Choroid plexus epithelial cell (primary cell): ENCODE data around the gene FCGR3A.
"Not testable (repeated sequence)": the region's sequence is repeated elsewhere in the genome, so short reads cannot be mapped to it uniquely, and the experiment has no call there.

ENCODE experiments used
- DNase-seq: peaks from one replicate; pipeline ENCODE4 v3.0.0-alpha.2; 2010; ENCODE audit warnings: low read depth
- H3K4me3 ChIP-seq: 2 replicates; pipeline ENCODE4 v1.5.1; 2011; ENCODE audit warnings: low read depth, mild to moderate bottlenecking, control low read depth, low read length, moderate library complexity
- TF ChIP-seq, protein P1 (sequence below): conservative IDR thresholded peaks from 2 replicates; pipeline ENCODE4 v1.5.1; 2011; ENCODE audit warnings: low read depth, mild to moderate bottlenecking, control low read depth, inconsistent platforms, low read length, moderate library complexity

FCGR3A gene

DNA sequence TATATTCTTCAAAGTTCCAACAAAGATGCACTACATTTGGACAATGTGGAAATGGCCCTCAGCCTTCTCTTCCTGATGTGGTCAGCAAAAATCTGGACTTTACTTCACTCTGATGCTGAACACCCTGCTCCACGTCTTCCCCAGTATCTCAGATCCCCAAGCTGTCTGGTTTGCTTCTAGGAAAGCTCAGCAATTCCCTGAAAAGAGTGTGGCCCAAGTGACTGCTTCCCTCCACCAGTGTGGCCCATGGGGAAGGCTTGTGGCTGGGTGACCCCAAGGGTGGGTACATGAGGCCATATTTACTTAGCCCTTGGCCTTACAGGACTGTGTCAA lies 36.2 kb downstream of the FCGR3A start:
- not testable (repeated sequence) for H3K4me3 ChIP-seq, DNase-seq

DNA sequence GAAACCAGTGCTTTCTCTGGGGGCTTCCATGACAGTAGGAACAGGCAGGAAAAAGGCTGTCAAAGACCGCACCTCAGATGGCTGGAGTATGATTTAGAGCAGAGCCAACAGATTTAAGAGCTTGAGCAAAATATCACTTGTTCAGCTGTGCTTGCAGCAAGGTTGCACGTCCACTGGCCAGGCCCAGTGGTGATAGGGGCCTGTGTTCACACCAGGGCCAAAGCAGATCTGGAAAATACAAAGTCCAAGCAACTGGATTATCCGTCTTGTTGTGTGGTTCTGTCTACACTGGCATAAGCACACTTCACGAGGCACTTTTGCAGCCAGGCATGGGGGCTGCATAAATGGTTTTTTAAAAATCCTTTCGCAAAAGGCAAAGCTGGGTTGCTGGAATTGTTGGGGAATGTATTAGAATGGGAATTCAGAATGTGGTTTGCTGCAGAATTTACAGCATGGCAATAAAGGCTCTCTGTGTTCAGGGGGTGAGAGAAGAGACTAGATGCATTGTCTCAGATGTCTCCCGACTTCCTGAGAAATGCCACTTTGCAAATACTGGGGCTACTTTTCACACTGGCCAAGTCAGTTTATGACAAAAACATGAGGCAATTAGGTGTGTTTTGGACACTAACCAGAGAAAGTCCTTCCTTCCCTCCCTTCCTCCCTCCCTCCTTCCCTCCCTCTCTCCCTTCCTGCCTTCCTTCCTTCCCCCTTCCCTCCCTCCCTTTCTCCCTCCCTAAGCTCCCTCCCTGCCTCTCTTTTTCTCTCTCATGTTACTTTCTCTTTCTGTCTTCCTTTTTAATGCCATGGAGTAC lies 36.8 kb downstream of the FCGR3A start:
- not testable (repeated sequence) for DNase-seq, H3K4me3 ChIP-seq

DNA sequence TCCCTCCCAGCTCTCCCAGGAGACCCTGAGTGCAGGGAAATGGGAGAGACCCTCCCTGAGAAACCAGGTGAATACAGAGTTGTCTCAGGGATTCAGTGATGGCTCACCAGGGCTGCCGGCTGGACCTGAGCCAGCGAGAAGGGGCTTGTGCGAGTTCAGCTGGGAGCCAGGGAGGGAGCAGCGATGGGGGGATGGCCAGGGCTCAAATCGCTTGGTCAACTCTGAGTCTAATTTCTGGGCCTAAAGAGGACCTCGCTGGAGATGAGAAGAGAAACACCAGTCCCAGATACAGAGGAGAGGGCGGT lies 37.9 kb downstream of the FCGR3A start:
- no peak overlapping the region for H3K4me3 ChIP-seq
- TF ChIP-seq, protein P1, sequence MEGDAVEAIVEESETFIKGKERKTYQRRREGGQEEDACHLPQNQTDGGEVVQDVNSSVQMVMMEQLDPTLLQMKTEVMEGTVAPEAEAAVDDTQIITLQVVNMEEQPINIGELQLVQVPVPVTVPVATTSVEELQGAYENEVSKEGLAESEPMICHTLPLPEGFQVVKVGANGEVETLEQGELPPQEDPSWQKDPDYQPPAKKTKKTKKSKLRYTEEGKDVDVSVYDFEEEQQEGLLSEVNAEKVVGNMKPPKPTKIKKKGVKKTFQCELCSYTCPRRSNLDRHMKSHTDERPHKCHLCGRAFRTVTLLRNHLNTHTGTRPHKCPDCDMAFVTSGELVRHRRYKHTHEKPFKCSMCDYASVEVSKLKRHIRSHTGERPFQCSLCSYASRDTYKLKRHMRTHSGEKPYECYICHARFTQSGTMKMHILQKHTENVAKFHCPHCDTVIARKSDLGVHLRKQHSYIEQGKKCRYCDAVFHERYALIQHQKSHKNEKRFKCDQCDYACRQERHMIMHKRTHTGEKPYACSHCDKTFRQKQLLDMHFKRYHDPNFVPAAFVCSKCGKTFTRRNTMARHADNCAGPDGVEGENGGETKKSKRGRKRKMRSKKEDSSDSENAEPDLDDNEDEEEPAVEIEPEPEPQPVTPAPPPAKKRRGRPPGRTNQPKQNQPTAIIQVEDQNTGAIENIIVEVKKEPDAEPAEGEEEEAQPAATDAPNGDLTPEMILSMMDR, result no peak

DNA sequence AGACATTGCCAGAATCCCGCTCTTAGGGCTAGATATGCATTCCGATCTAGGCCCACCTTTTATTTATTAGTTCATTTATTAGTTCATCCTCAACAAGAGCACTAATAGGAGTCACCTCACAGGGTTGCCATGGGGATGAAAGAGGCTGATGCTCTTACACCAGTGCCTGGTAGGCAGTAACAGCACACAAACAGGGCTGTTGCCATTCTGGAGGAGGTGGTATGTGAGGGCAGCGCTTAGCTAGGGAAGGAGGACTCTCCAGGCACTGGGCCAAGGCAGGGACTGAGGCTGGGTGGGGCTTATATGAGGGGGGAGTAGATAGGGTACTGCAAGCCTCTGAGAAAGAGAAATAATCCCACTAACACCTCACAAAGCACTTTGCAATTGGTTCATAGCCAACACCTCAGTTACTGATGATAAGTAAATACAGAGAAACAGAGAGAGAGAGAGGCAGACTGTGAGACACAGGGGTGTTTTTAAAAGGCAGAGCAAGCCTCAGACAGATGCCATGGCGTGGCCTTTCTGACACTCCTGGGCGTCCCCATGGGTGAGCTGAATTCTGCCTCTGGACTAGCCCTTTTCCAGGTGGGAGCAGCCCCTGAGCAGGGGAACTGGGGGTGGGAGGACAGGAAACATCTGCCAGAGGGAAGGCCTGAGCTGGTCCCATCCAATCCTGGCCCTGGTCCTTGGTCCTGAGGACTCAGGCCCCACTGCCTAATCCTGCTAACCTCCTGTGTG lies 38.4 kb downstream of the FCGR3A start:
- TF ChIP-seq, protein P1, result no peak
- H3K4me3 ChIP-seq, result no peak overlapping the region
- peak; percentile 26 for DNase-seq

More for the DNA sequence above, 37.9 kb downstream of the FCGR3A start:
- DNase-seq, result no peak

DNA sequence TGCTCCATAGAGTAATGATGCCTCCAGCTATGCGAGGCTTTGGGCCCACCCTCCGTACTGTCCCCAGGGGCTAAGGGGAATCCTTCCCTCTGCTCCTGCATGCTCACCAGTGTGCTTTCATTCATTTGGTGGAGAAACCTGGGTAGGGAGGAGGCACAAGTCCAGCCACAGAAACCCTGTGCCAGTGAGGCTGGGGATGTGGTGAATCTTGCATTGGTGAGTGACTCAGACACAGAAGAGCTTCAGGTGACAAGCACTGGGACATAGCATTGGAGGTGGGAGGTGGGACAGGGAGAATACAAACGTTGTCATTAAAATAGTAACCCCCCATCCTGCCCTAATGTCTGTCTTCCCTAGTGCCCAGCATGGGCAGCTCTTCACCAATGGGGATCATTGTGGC lies 39.1 kb downstream of the FCGR3A start:
- TF ChIP-seq, protein P1, result no peak
- no peak for DNase-seq
- no peak overlapping the region for H3K4me3 ChIP-seq

DNA sequence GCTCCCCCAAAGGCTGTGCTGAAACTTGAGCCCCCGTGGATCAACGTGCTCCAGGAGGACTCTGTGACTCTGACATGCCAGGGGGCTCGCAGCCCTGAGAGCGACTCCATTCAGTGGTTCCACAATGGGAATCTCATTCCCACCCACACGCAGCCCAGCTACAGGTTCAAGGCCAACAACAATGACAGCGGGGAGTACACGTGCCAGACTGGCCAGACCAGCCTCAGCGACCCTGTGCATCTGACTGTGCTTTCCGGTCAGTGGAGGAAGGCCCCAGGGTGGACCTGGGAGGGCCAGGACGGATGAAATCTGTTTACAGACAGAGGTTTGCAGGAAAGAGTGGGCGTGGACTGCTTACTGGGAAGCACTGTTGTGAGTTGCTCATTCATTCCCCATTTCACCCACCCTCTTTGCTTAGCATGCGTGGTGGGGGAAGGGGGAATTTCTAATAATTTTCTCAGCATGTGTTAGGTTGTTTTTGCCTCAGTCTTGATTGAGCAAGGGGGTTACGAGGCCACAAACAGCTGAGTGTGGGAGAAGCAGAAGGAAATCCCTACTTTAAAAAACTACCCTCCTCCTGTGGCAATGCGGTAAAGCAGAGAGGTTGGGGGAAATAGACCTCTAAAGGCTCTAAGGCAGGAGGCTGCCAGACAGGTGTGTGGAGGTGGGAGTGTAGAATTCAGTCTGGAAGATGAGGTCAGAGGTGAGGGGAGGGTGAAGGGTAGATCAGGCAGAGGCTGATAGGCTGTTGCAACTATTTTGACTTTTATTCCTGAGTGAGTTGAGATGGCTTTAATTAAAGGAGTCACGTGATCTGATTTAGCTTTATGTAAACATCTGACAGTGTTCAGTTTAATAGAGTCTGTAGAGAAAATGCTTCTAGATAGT lies 43.0 kb downstream of the FCGR3A start:
- peak; percentile 82 for DNase-seq
- H3K4me3 ChIP-seq, result no peak overlapping the region
- TF ChIP-seq, protein P1, result no peak

DNA sequence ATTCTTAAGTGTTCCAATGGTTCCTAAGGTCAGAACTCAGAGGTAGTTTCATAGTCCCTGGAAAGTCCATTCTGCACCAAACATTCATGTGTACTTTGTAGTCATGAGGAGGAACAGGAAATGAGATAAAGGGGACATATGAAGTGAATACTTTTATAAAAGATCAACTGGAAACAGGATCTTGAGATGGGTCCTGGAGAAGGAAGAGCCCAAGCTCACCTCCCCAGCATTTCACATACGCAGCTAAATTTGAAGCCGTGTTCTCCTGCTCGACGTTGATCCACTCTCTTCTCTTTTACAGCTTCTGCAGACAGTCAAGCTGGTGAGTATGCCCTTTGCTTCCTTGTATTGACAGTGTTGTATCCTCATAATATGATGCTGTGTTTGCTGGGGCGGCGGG lies 43.9 kb downstream of the FCGR3A start:
- DNase-seq, result no peak
- H3K4me3 ChIP-seq, result no peak overlapping the region
- TF ChIP-seq, protein P1, result no peak

DNA sequence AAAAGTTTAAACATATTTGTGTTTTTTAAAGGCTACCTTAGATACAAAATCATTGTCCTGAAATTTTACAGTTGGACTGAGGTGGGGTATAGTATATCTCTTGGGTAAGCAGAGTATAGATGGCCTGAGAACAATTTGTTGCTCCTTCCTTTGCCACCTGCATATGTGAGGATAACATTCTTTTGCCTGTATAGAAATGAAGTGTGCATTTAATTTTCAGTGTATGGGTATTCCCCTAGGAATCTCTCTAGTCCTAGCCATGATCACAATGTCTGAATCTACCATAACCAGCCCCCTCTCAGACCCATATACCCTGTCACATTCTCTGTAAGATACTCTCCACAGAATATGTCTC lies 46.2 kb downstream of the FCGR3A start:
- TF ChIP-seq, protein P1, result no peak
- H3K4me3 ChIP-seq, result no peak overlapping the region
- DNase-seq, result no peak
